Smooth muscle cell (in vitro differentiated cells): ENCODE data around the gene BHLHA15. TPM values are rescaled to one million over a fixed set of nuclear protein-coding genes. Genes with fewer than 3 reads are reported as not detected.

Source experiments
- DNase-seq: peaks from one replicate; lab custom pipeline; 2025; ENCODE audit not compliant: unreplicated experiment; lab: John Stamatoyannopoulos, UW
- H2AFZ ChIP-seq: fragments of 200-600 bp; sonication (generic); 2 replicates; pipeline ENCODE4 v1.6.0; 2016; ENCODE audit warnings: antibody characterized with exemption, low read depth, mild to moderate bottlenecking
- H3F3A ChIP-seq: fragments of 200-600 bp; sonication (generic); 2 replicates; pipeline ENCODE4 v1.6.0; 2017; ENCODE audit warnings: antibody characterized with exemption, low read depth
- H3K27ac ChIP-seq: fragments of 200-600 bp; sonication (generic); 2 replicates; pipeline ENCODE4 v1.5.1; 2016; ENCODE audit warnings: low read depth, mild to moderate bottlenecking
- H3K27me3 ChIP-seq: fragments of 200-600 bp; sonication (generic); 2 replicates; pipeline ENCODE4 v1.6.1; 2016; ENCODE audit warnings: low read depth, mild to moderate bottlenecking
- H3K36me3 ChIP-seq: fragments of 200-600 bp; sonication (generic); 2 replicates; pipeline ENCODE4 v1.5.1; 2016; ENCODE audit warnings: low read depth
- H3K4me1 ChIP-seq: fragments of 200-600 bp; sonication (generic); 2 replicates; pipeline ENCODE4 v1.5.1; 2016; ENCODE audit warnings: low read depth
- H3K4me2 ChIP-seq: fragments of 200-600 bp; sonication (generic); 2 replicates; pipeline ENCODE4 v1.6.0; 2016; ENCODE audit warnings: mild to moderate bottlenecking
- H3K4me3 ChIP-seq: fragments of 200-600 bp; sonication (generic); 2 replicates; pipeline ENCODE4 v1.5.1; 2016; ENCODE audit warnings: mild to moderate bottlenecking
- H3K79me2 ChIP-seq: fragments of 200-600 bp; sonication (generic); 2 replicates; pipeline ENCODE4 v1.6.0; 2016; ENCODE audit warnings: low read depth, mild to moderate bottlenecking
- H3K9ac ChIP-seq: fragments of 200-600 bp; sonication (generic); 2 replicates; pipeline ENCODE4 v1.6.0; 2016; ENCODE audit warnings: low read depth
- H3K9me3 ChIP-seq: fragments of 200-600 bp; sonication (generic); replicated peaks from 2 replicates; pipeline ENCODE4 v1.5.1; 2016; ENCODE audit warnings: low read depth
- H4K20me1 ChIP-seq: fragments of 200-600 bp; sonication (generic); 2 replicates; pipeline ENCODE4 v1.6.0; 2016; ENCODE audit warnings: low read depth
- CTCF ChIP-seq: fragments of 200-600 bp; sonication (generic); IDR thresholded peaks from 2 replicates; pipeline ENCODE4 v1.5.1; 2017; ENCODE audit warnings: borderline replicate concordance, mild to moderate bottlenecking, antibody characterized with exemption; ENCODE audit not compliant: insufficient read depth, poor library complexity, severe bottlenecking
- WGBS: methylation state at CpG from one replicate; pipeline ENCODE4 v1.1.7; 2016; ENCODE audit warnings: low lambda C conversion rate; 5-methylcytosine and 5-hydroxymethylcytosine counted together
- polyA plus RNA-seq: library from polyadenylated mRNA; unstranded; fragments of >200 nt; fragmentation: Nextera tagmentation; extraction: Ambion mirVana; gene quantifications from 2 replicates; pipeline ENCODE4 v1.2.1, GENCODE V29; 2016
- total RNA-seq: library from RNA; depleted of rRNA; stranded (reverse); fragments of >200 nt; gene quantifications from 2 replicates; pipeline ENCODE4 v1.2.3, GENCODE V29; 2014

The BHLHA15 gene
- total and polyA plus RNA-seq, 2 experiments from 2014 or later = 0.27 to 1.3 TPM

- no peaks in the 10 kb centered on the region for H3F3A ChIP-seq
- H2AFZ ChIP-seq = no peak overlapping the region
- no peaks in the 10 kb centered on the region for H3K79me2 ChIP-seq
- 78% methylated on average over 6 of the region's 6 CpGs for WGBS
- no peaks in the 10 kb centered on the region for H3K9me3 ChIP-seq
- DNase-seq = no peak
- no peaks in the 10 kb centered on the region for H3K27me3 ChIP-seq
- no peak overlapping the region for H3K9ac ChIP-seq
- no peak overlapping the region for H3K4me3 ChIP-seq
- no peak for TF ChIP-seq CTCF
- H3K4me2 ChIP-seq = no peak overlapping the region
- H3K4me1 ChIP-seq = no peaks in the 10 kb centered on the region
- no peak overlapping the region for H3K27ac ChIP-seq
- no peaks in the 10 kb centered on the region for H4K20me1 ChIP-seq
- no peaks in the 10 kb centered on the region for H3K36me3 ChIP-seq
These were observed 33.7 kb upstream of the BHLHA15 start for GRCh38 chr7:98177553-98177952.

GRCh38 chr7:98178321-98178720, 32.9 kb upstream of the BHLHA15 start:
- Histone ChIP-seq H3K4me1 (no peaks in the 10 kb centered on the region), H3K4me3 (no peak overlapping the region), H3K79me2 (no peaks in the 10 kb centered on the region), H3K27ac (no peak overlapping the region), H3K9ac (no peak overlapping the region), H2AFZ (no peak overlapping the region), H3K36me3 (no peaks in the 10 kb centered on the region), H3K4me2 (no peak overlapping the region), H3K9me3 (no peaks in the 10 kb centered on the region), H4K20me1 (no peaks in the 10 kb centered on the region), H3K27me3 (no peaks in the 10 kb centered on the region), H3F3A (no peaks in the 10 kb centered on the region)
- DNase-seq = no peak
- TF ChIP-seq CTCF = no peak
- 90% methylated on average over 16 of the region's 16 CpGs for WGBS

DNA sequence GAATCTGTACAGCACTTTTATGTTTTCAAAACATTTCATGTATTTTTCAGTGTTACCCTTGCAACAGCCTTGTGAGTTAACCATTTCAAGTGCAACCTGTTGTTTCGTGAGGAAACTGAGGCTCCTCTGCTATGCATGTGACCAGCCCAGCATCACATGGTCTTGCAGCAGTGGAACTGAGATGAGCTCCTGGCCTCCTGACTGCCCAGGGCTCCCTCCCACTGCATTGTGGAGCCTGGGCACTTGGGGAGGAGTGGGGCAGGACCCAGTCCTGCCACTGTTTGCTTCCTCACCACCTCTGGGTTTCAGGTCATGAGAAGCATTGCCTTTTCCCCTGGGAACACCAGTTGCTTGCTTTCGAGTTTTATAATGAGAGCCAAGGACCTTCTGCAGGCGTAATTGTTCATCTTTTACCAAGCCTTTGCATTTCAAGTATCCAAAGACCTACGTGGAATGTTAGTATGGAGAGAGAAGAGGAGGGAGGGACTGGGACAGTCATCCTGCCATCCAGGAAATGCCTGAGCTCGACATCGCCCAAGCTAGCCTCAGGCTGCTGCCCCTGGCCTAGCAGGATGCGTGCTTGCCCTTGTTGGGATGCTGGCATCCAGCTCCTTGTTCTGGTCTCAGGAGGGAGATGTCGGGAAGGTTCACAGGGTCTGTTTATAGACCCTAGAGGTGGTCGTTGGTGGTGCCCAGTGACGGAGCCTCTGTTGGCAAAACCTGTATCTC, 32.3 kb upstream of the BHLHA15 start:
- Histone ChIP-seq H3K27ac (no peak overlapping the region), H3K9me3 (no peaks in the 10 kb centered on the region), H3K36me3 (no peaks in the 10 kb centered on the region), H3K79me2 (no peaks in the 10 kb centered on the region), H3F3A (no peaks in the 10 kb centered on the region), H3K27me3 (no peaks in the 10 kb centered on the region), H3K4me3 (no peak overlapping the region), H3K4me2 (no peak overlapping the region), H4K20me1 (no peaks in the 10 kb centered on the region), H3K4me1 (no peaks in the 10 kb centered on the region), H2AFZ (no peak overlapping the region), H3K9ac (no peak overlapping the region)
- TF ChIP-seq CTCF = no peak
- 86% methylated on average over 10 of the region's 10 CpGs for WGBS
- DNase-seq = no peak

- H3K27me3 ChIP-seq = no peaks in the 10 kb centered on the region
- no peaks in the 10 kb centered on the region for H3F3A ChIP-seq
- H3K4me2 ChIP-seq = no peak overlapping the region
- H2AFZ ChIP-seq = no peak overlapping the region
- H4K20me1 ChIP-seq = no peaks in the 10 kb centered on the region
- H3K79me2 ChIP-seq = no peaks in the 10 kb centered on the region
- H3K4me3 ChIP-seq = no peak overlapping the region
- no peaks in the 10 kb centered on the region for H3K36me3 ChIP-seq
- no peak overlapping the region for H3K27ac ChIP-seq
- H3K4me1 ChIP-seq = no peaks in the 10 kb centered on the region
- no peaks in the 10 kb centered on the region for H3K9me3 ChIP-seq
- no peak for DNase-seq
- no peak for TF ChIP-seq CTCF
- H3K9ac ChIP-seq = no peak overlapping the region
- WGBS = 93% methylated on average over 8 of the region's 8 CpGs
These were observed 30.5 kb upstream of the BHLHA15 start for GRCh38 chr7:98180751-98181150.
